Body of pancreas (tissue), 4 donors: Measurements from ENCODE around the gene NFATC2. TPM values are rescaled to one million over a fixed set of nuclear protein-coding genes. Genes with fewer than 3 reads are reported as not detected.

ENCODE experiments used
- ATAC-seq: fragments of 150-250 bp; one replicate; pipeline ENCODE4 v1.9.1; 2016
- DNase-seq, 4 donors: peaks; one replicate each; pipeline ENCODE4 v3.0.0-alpha.2; 2019
- H3K27ac ChIP-seq, 4 donors: fragments of 200-600 bp; sonication (generic); 1 replicate in 3 of 4; 2 replicates in 1 of 4; pipeline versions ENCODE4 v1.5.1 to v1.6.1; 2016 to 2019; ENCODE audit warnings: mild to moderate bottlenecking in 1 of 4, mixed read lengths in 1 of 4, moderate library complexity in 1 of 4
- H3K27me3 ChIP-seq, 2 donors: fragments of 200-600 bp; sonication (generic); one replicate each; pipeline ENCODE4 v1.6.0; 2016; ENCODE audit warnings: mild to moderate bottlenecking in 1 of 2
- H3K36me3 ChIP-seq, 2 donors: fragments of 200-600 bp; sonication (generic); replicated peaks in 1 of 2; 2 replicates each; pipeline ENCODE4 v1.5.1; 2016; ENCODE audit warnings: low read depth in 2 of 2; ENCODE audit not compliant: insufficient read depth in 1 of 2
- H3K4me1 ChIP-seq: fragments of 200-600 bp; sonication (generic); one replicate; pipeline ENCODE4 v1.6.0; 2016
- H3K4me3 ChIP-seq, 2 donors: fragments of 200-600 bp; sonication (generic); 1 replicate in 1 of 2; 2 replicates in 1 of 2; pipeline ENCODE4 v1.5.1; 2016 to 2019
- H3K9me3 ChIP-seq, 3 donors: fragments of 200-600 bp; sonication (generic); 1 replicate in 2 of 3; 2 replicates in 1 of 3; pipeline ENCODE4 v1.5.1; 2016
- POLR2A ChIP-seq, 3 donors: fragments of 450-650 bp; IDR thresholded peaks; one replicate each; pipeline ENCODE4 v1.6.1; 2016; ENCODE audit warnings: antibody characterized with exemption in 3 of 3, mild to moderate bottlenecking in 2 of 3
- WGBS, 2 donors: methylation state at CpG; one replicate each; pipeline ENCODE4 v1.1.5; 2017; 5-methylcytosine and 5-hydroxymethylcytosine counted together
- intact Hi-C: fragments of 100-400 bp; cut with DNase I; formaldehyde crosslinking; loops from one replicate; pipeline ENCODE4 v1.15.1; 2023
- total RNA-seq, 2 donors: library from RNA; depleted of rRNA; stranded (reverse); fragments of >200 nt; gene quantifications; one replicate each; pipeline ENCODE4 v1.1.0, GENCODE V29; 2016
- TF ChIP-seq, protein P1 (sequence below), 7 experiments: fragments of 450-650 bp in 4 of 7; fragments of 200-600 bp in 3 of 7; sonication (generic) in 3 of 7; IDR thresholded peaks; one replicate each; pipeline ENCODE4 v1.5.1; 2016 to 2019; ENCODE audit warnings: antibody characterized with exemption in 7 of 7

The NFATC2 gene
- total RNA-seq, 2 donors from 2014 or later: 4.9 to 7.6 TPM

DNA sequence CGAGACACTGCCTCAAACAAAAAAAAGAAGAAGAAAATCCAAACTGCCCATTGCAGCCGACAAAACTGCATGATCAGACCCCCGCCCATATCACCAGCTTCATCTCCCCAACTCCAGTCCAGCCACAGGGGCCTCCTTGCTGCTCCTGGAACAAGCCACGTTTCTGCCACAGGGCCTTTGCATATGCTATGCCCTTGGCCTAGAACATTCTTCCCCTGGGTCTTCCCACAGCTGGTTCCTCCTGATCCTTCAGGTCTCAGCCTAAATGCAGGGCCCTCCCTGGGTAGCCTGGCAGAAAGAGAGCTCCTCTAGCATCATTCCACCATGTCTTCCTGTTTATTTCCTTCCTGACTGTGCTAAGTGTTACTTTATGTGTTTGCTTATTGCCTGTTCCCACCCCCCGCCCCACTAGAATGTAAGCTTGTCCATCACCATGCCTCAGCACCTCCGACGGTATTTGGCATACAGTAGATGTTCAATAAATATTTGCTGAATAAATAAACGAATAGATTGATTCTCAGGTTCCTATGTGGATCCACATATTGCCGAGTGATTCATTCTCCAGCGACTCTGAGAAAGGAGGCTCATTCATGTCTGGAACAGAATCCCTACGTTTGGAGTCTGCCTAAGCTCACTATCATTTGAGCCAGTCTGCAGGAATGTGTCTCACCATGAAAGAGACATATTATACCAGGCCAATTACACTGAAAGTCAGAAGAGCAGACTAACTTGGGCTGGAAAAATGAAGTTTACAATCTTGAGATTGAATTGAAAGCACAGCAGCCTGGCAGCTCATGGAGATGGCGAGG is 56.1 kb downstream of the NFATC2 start:
- WGBS, 2 donors: 69 to 73% methylated on average over 12 of the region's 12 CpGs
- no peaks in the 10 kb centered on the region for H3K27me3 ChIP-seq
- no peaks in the 10 kb centered on the region for H3K9me3 ChIP-seq
- no peak for ATAC-seq
- no peaks in the 10 kb centered on the region for H3K36me3 ChIP-seq
- no peak overlapping the region for H3K4me3 ChIP-seq
- TF ChIP-seq, protein P1, sequence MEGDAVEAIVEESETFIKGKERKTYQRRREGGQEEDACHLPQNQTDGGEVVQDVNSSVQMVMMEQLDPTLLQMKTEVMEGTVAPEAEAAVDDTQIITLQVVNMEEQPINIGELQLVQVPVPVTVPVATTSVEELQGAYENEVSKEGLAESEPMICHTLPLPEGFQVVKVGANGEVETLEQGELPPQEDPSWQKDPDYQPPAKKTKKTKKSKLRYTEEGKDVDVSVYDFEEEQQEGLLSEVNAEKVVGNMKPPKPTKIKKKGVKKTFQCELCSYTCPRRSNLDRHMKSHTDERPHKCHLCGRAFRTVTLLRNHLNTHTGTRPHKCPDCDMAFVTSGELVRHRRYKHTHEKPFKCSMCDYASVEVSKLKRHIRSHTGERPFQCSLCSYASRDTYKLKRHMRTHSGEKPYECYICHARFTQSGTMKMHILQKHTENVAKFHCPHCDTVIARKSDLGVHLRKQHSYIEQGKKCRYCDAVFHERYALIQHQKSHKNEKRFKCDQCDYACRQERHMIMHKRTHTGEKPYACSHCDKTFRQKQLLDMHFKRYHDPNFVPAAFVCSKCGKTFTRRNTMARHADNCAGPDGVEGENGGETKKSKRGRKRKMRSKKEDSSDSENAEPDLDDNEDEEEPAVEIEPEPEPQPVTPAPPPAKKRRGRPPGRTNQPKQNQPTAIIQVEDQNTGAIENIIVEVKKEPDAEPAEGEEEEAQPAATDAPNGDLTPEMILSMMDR (IDR thresholded peaks at IDR 0.05): no peak
- TF ChIP-seq POLR2A (IDR thresholded peaks at IDR 0.05): no peak
- H3K4me1 ChIP-seq: no peaks in the 10 kb centered on the region
- H3K27ac ChIP-seq: no peak overlapping the region
- intact Hi-C loops: no loop called here
- DNase-seq: no peak

DNA sequence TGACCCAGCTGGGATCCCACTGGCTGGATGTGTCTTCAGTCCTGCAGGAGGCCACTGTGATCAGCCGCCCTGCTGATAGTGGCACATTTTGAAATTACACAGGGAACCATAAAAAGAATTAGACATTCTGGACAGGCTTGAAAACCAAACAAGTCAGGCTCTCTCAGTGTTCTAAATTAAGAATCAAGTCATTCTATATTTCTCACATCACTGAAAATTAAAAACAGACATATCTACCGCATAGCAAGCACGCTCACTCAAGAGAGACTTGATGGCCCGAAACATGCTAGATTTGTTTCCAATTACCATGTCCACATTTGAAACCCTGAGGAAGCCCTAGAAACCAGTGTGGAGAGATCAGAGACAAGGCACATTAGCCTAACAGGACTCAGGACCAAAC is 57.7 kb downstream of the NFATC2 start:
- 96 to 98% methylated on average over 4 of the region's 4 CpGs for WGBS, 2 donors
- Histone ChIP-seq H3K4me1 (no peaks in the 10 kb centered on the region), H3K27me3 (no peaks in the 10 kb centered on the region), H3K36me3 (no peaks in the 10 kb centered on the region), H3K4me3 (no peak overlapping the region), H3K27ac (no peak overlapping the region), H3K9me3 (no peaks in the 10 kb centered on the region)
- TF ChIP-seq POLR2A (IDR thresholded peaks at IDR 0.05): no peak
- TF ChIP-seq, protein P1 (IDR thresholded peaks at IDR 0.05): no peak
- ATAC-seq (no peak), DNase-seq (no peak)
- intact Hi-C loops: no loop called here

DNA sequence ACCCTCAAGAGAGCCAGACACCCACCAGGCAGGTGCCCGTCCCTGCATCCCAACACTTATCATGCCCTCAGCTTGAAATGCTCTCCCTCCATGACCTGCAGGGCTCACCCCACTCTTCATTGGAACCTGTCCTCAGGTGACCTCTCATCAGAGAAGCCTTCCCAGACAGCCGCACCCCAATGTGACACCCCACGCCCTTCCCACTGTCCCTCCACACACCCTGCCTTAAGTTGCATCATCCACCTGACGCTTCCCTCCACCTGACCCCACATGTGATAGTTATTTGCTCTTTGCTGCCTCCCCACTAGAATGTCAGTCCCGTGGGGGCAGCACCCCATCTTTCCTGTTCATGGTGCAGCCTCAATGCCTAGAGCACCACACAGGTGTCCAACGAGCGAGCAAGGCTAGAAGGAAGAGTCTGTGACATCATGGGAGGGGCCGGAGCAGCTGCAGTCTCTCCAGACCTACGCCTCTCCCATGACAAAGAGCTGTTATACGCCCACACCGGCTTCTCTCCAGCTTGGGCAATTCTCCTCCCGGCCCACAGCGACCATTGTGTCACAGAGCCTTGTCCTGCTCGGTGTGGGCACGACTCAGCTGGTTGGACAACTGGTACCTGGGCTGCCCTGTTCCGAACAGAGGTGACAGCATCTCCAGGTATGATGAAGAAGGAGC is 58.2 kb downstream of the NFATC2 start:
- no peak overlapping the region for H3K4me3 ChIP-seq
- no peaks in the 10 kb centered on the region for H3K9me3 ChIP-seq
- intact Hi-C loops: no loop called here
- no peaks in the 10 kb centered on the region for H3K27me3 ChIP-seq
- H3K36me3 ChIP-seq: no peaks in the 10 kb centered on the region
- DNase-seq (no peak), ATAC-seq (no peak)
- WGBS, 2 donors: 89 to 93% methylated on average over 14 to 16 of the region's 16 CpGs
- TF ChIP-seq, protein P1 (IDR thresholded peaks at IDR 0.05): no peak
- no peak for TF ChIP-seq POLR2A (IDR thresholded peaks at IDR 0.05)
- H3K4me1 ChIP-seq: no peaks in the 10 kb centered on the region
- no peak overlapping the region for H3K27ac ChIP-seq

DNA sequence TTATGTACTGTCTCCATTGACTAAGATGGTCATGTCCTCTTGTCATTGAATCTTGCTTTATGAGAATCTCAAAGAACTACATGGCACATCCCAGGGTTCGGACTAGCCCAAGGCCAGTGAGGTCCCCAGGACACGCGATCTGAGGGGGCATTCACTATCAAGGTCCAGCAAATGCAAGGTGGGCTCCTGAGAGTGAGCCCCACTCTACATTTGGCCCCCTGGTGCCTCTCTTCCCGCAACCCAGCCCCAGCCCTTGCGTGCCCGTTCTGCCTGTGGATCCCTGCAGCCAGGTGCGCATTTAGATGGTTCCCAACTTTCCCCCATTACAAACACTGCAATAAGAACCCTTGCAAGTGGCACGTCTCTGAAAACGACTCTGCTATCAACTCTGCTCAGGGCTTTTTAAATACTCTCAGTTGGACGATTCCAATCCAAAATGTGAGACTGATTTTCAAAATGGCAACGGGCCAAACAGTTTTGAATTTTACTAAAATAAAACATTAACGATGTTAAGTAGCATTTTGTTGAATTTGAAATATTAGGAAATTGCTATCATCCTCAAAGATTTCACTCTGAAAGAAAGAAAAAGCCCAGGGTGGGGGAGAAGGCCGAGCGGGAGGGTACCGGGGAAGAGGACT is 59.6 kb downstream of the NFATC2 start:
- ATAC-seq: no peak
- no peak overlapping the region for H3K27ac ChIP-seq
- no peaks in the 10 kb centered on the region for H3K36me3 ChIP-seq
- WGBS, 2 donors: 89 to 97% methylated on average over 15 of the region's 15 CpGs
- H3K9me3 ChIP-seq: no peaks in the 10 kb centered on the region
- H3K4me3 ChIP-seq: no peak overlapping the region
- no peaks in the 10 kb centered on the region for H3K4me1 ChIP-seq
- TF ChIP-seq POLR2A (IDR thresholded peaks at IDR 0.05): no peak
- TF ChIP-seq, protein P1 (IDR thresholded peaks at IDR 0.05): no peak
- intact Hi-C loops: no loop called here
- DNase-seq: no peak
- H3K27me3 ChIP-seq: no peaks in the 10 kb centered on the region
